Measurements from ENCODE around the gene IREB2. TPM values are rescaled to one million over a fixed set of nuclear protein-coding genes. Genes with fewer than 3 reads are reported as not detected.
"Not testable (repeated sequence)": the region's sequence is repeated elsewhere in the genome, so short reads cannot be mapped to it uniquely, and the experiment has no call there.

The IREB2 gene
- total RNA-seq, 2 experiments from 2014 or later, result 57.8 to 61.5 TPM

DNA sequence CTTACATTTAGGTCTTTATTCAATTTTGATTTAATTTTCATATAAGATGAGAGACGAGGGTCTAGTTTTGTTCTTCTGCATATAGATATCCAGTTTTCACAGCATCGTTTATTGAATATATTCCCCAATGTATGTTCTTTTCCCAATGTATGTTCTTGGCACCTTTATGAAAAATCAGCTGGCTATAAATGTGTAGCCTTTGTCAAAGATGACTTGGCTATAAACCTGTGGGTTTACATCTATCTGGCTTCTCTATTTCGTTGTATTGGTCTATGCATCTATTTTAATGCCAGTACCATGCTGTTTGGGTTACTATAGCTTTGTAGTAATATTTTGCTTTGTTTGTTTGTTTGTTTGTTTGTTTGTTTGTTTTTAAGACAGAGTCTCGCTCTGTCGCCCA lies 11.7 kb upstream of the IREB2 start:
- Mint-ChIP-seq H3K27me3 (peaks cover 10% of the 10 kb centered on the region), H3K36me3 (ENCODE audit: low read depth) (no peaks in the 10 kb centered on the region), H3K9me3 (no peaks in the 10 kb centered on the region), H3K4me1 (peaks cover 19% of the 10 kb centered on the region), H3K27ac (no peak overlapping the region), H3K4me3 (no peak overlapping the region)
- DNase-seq, result no peak
- CTCF ChIA-PET, result interaction anchor here (0.9 kb wide), 1 partner anchor 119 kb away, joined by 4 read pairs; no protein-coding TSS in a partner anchor
- POLR2A ChIA-PET, result interaction anchor here (4.1 kb wide), 1 partner anchor 11 kb away, joined by 24 read pairs; the partner anchor contains the start of gene IREB2

DNA sequence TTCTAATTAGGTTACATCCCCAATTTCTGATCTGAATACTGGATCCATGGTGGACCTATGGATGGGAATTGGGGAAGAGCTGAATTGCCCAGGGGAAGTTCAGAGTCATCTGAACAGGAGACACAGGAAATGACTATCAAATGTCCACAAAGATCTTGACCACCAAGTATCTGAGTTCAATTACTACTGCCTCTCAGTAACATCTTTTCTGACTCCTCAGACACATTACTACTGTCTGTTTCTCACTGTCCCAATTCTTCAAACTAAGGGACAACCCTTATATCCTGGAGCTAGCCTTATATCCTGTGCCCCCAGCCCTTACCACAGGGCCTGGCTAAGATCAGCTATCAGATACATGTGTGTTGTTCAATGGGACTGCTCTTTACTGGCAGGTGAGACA lies 10.1 kb upstream of the IREB2 start:
- DNase-seq, result no peak
- CTCF ChIA-PET, result interaction anchor here (1.2 to 3.1 kb wide), 3 partner anchors 10 to 315 kb away, joined by 3 to 14 read pairs (median 3); partner anchors contain the start of gene IREB2
- Mint-ChIP-seq H3K36me3 (ENCODE audit: low read depth) (no peaks in the 10 kb centered on the region), H3K9me3 (no peaks in the 10 kb centered on the region), H3K27ac (no peak overlapping the region), H3K4me3 (no peak overlapping the region), H3K27me3 (peaks cover 16% of the 10 kb centered on the region), H3K4me1 (peaks cover 19% of the 10 kb centered on the region)
- POLR2A ChIA-PET, result interaction anchor here (4.1 kb wide), 1 partner anchor 10 kb away, joined by 24 read pairs; the partner anchor contains the start of gene IREB2

GRCh38 chr15:78429477-78429876 lies 8.5 kb upstream of the IREB2 start:
- H3K4me3 Mint-ChIP-seq, result no peak overlapping the region
- H3K36me3 Mint-ChIP-seq (ENCODE audit: low read depth), result no peaks in the 10 kb centered on the region
- H3K9me3 Mint-ChIP-seq, result no peaks in the 10 kb centered on the region
- H3K27me3 Mint-ChIP-seq, result peaks cover 16% of the 10 kb centered on the region
- CTCF ChIA-PET, result interaction anchor here (3.1 kb wide), 1 partner anchor 8 kb away, joined by 14 read pairs; the partner anchor contains the start of gene IREB2
- no peak for DNase-seq
- POLR2A ChIA-PET, result interaction anchor here (4.1 kb wide), 1 partner anchor 8 kb away, joined by 24 read pairs; the partner anchor contains the start of gene IREB2
- peaks cover 18% of the 10 kb centered on the region for H3K4me1 Mint-ChIP-seq
- no peak overlapping the region for H3K27ac Mint-ChIP-seq

GRCh38 chr15:78431955-78432354 lies 6.1 kb upstream of the IREB2 start:
- H3K27ac Mint-ChIP-seq, result no peak overlapping the region
- no peaks in the 10 kb centered on the region for H3K36me3 Mint-ChIP-seq (ENCODE audit: low read depth)
- no peak for DNase-seq
- peaks cover 16% of the 10 kb centered on the region for H3K27me3 Mint-ChIP-seq
- H3K9me3 Mint-ChIP-seq, result no peaks in the 10 kb centered on the region
- peaks cover 8% of the 10 kb centered on the region for H3K4me1 Mint-ChIP-seq
- ChIA-PET POLR2A (no interaction called here), CTCF (interaction anchor here (1.3 kb wide), 1 partner anchor 10 kb away, joined by 3 read pairs; no protein-coding TSS in a partner anchor)
- no peak overlapping the region for H3K4me3 Mint-ChIP-seq

DNA sequence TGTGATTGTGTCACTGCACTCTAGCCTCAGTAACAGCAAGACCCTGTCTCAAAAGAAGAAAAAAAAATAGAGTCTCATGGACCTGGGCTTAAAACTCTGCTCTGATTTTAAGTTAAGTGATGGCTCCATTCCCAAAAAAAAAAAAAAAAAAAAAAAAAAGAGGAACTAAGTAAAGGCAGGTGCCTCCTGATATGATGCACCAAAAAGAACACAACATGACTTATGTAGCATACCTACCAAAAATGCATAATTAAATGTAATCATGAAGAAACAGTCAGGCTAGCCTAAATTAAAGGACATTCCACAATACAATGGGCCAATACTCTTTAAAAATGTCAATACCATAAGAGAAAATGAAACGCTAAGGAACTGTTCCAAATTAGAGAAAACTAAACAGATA lies 5.4 kb upstream of the IREB2 start:
- Mint-ChIP-seq H3K27ac (no peak overlapping the region), H3K27me3 (peaks cover 16% of the 10 kb centered on the region), H3K4me1 (peaks cover 15% of the 10 kb centered on the region), H3K9me3 (no peaks in the 10 kb centered on the region), H3K36me3 (ENCODE audit: low read depth) (no peaks in the 10 kb centered on the region), H3K4me3 (no peak overlapping the region)
- ChIA-PET POLR2A (no interaction called here), CTCF (no interaction called here)
- no peak for DNase-seq

- H3K36me3 Mint-ChIP-seq (ENCODE audit: low read depth), result peaks cover 6% of the 10 kb centered on the region
- H3K4me1 Mint-ChIP-seq, result peaks cover 18% of the 10 kb centered on the region
- POLR2A ChIA-PET, result interaction anchor here (0.6 to 1.5 kb wide), 3 partner anchors 15 to 41 kb away, joined by 3 read pairs; no protein-coding TSS in a partner anchor
- peaks cover 16% of the 10 kb centered on the region for H3K27me3 Mint-ChIP-seq
- no peaks in the 10 kb centered on the region for H3K9me3 Mint-ChIP-seq
- CTCF ChIA-PET, result interaction anchor here (1.0 kb wide), 1 partner anchor 13 kb away, joined by 3 read pairs; no protein-coding TSS in a partner anchor
- H3K27ac Mint-ChIP-seq, result no peak overlapping the region
- no peak overlapping the region for H3K4me3 Mint-ChIP-seq
- no peak for DNase-seq
These were observed 3.9 kb upstream of the IREB2 start for GRCh38 chr15:78434134-78434533.

DNA sequence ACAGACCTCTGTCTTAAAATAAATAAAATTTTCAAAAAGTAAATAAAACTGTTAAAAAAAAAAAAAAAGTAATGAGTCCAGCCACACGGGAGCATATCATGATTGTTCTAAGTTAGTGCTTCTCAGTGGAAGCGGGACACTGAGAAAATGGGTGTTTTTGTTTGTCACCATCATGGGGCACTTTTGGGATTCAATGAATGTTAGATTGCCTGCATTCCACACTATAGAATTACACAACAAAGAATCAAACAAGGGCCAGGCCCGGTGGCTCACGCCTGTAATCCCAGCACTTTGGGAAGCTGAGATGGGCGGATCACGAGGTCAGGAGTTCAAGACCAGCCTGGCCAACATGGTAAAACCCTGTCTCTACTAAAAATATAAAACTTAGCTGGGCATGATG lies 3.3 kb upstream of the IREB2 start:
- CTCF ChIA-PET, result interaction anchor here (1.0 kb wide), 1 partner anchor 13 kb away, joined by 3 read pairs; no protein-coding TSS in a partner anchor
- not testable (repeated sequence) for H3K9me3 Mint-ChIP-seq; DNase-seq; H3K36me3 Mint-ChIP-seq (ENCODE audit: low read depth); H3K4me3 Mint-ChIP-seq; H3K27ac Mint-ChIP-seq
- POLR2A ChIA-PET, result interaction anchor here (1.0 to 1.5 kb wide), 2 partner anchors 14 to 31 kb away, joined by 3 read pairs; no protein-coding TSS in a partner anchor
- peaks cover 20% of the 10 kb centered on the region for H3K4me1 Mint-ChIP-seq
- H3K27me3 Mint-ChIP-seq, result peaks cover 16% of the 10 kb centered on the region

DNA sequence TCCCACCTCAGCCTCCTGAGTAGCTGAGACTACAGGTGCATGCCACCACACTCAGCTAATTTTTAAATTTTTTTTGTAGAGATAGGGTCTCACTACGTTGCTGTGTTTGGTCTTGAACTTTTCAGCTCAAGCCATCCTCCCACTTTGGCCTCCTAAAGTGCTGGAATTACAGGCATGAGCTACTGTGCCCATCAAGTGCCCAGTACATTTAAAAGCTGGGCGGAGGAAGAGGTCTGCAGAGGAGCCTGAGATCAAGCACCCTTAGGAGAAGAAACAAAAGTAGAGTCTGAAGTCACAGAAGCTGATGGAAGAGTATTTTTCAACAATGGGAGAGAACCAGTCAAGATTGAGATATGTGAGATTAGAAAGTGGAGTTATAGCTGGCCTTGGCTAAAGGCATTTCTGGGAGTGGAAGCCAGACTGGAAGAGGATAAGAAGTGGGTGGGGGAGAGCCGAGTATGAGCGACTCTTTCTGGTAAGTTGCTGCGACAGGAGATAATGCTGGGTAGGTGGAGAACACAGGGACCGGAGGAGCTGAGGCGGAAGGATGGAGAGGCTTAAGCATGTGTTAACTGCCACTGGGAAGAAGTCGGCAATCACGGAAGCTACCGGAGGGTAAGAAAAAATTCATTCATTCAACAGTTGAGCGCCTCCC lies 782 bp upstream of the IREB2 start:
- POLR2A ChIA-PET, result interaction anchor here (0.6 to 4.7 kb wide), 33 partner anchors 9 to 437 kb away, joined by 3 to 56 read pairs (median 5); partner anchors contain the start of genes CHRNA5, CIB2, DNAJA4 and HYKK
- peak overlapping the region; percentile 92 for H3K4me3 Mint-ChIP-seq
- H3K9me3 Mint-ChIP-seq, result no peaks in the 10 kb centered on the region
- peak overlapping the region; percentile 89 for H3K27ac Mint-ChIP-seq
- H3K4me1 Mint-ChIP-seq, result peaks cover 42% of the 10 kb centered on the region
- peaks cover 6% of the 10 kb centered on the region for H3K27me3 Mint-ChIP-seq
- H3K36me3 Mint-ChIP-seq (ENCODE audit: low read depth), result peaks cover 24% of the 10 kb centered on the region
- CTCF ChIA-PET, result interaction anchor here (0.8 to 2.1 kb wide), 9 partner anchors 9 to 329 kb away, joined by 3 to 20 read pairs (median 4); partner anchors contain the start of genes PSMA4 and SKIC8
- DNase-seq, result no peak

GRCh38 chr15:78438619-78439285 lies 736 bp downstream of the IREB2 start:
- DNase-seq, result peak; percentile 29
- Mint-ChIP-seq H3K4me3 (peak overlapping the region; percentile 92), H3K4me1 (peaks cover 52% of the 10 kb centered on the region), H3K27me3 (no peaks in the 10 kb centered on the region), H3K27ac (peak overlapping the region; percentile 89), H3K36me3 (ENCODE audit: low read depth) (peaks cover 35% of the 10 kb centered on the region), H3K9me3 (no peaks in the 10 kb centered on the region)
- ChIA-PET CTCF (interaction anchor here (0.6 to 2.1 kb wide), 6 partner anchors 9 to 331 kb away, joined by 3 to 20 read pairs (median 8); no protein-coding TSS in a partner anchor), POLR2A (interaction anchor here (0.6 to 4.7 kb wide), 20 partner anchors 10 to 420 kb away, joined by 3 to 56 read pairs (median 8); partner anchors contain the start of genes CHRNA5, CIB2, DNAJA4 and HYKK)

GRCh38 chr15:78440375-78441373 lies 2.7 kb downstream of the IREB2 start:
- no peak for DNase-seq
- POLR2A ChIA-PET, result interaction anchor here (4.7 kb wide), 1 partner anchor 101 kb away, joined by 56 read pairs; the partner anchor contains the start of gene PSMA4
- no peaks in the 10 kb centered on the region for H3K27me3 Mint-ChIP-seq
- no peaks in the 10 kb centered on the region for H3K9me3 Mint-ChIP-seq
- CTCF ChIA-PET, result interaction anchor here (0.9 to 2.0 kb wide), 4 partner anchors 9 to 332 kb away, joined by 3 to 10 read pairs (median 3); no protein-coding TSS in a partner anchor
- no peak overlapping the region for H3K27ac Mint-ChIP-seq
- no peak overlapping the region for H3K4me3 Mint-ChIP-seq
- peaks cover 59% of the 10 kb centered on the region for H3K4me1 Mint-ChIP-seq
- peaks cover 48% of the 10 kb centered on the region for H3K36me3 Mint-ChIP-seq (ENCODE audit: low read depth)

DNA sequence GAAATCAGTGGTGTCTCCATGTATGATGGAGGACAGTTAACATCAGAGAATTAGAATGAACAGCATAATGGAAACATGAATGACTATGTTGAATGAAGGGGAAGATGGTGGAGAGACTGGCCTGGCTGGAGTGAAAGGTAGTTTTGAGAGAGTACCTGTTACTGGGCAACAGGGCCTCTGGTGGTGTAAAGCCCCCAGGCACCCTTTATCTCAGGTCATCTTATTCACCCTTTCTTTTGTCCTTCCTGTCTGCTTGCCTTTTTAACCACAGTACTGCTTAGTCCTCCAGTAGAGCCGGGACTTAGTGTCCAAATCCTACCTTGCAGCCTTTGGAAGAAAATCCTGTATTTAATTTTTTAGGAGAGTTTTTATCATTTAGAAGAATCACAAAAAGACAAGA lies 6.2 kb downstream of the IREB2 start:
- Mint-ChIP-seq H3K9me3 (no peaks in the 10 kb centered on the region), H3K27me3 (no peaks in the 10 kb centered on the region), H3K4me3 (no peak overlapping the region), H3K27ac (no peak overlapping the region), H3K4me1 (peaks cover 44% of the 10 kb centered on the region), H3K36me3 (ENCODE audit: low read depth) (peaks cover 61% of the 10 kb centered on the region)
- no peak for DNase-seq
- ChIA-PET POLR2A (no interaction called here), CTCF (no interaction called here)

DNA sequence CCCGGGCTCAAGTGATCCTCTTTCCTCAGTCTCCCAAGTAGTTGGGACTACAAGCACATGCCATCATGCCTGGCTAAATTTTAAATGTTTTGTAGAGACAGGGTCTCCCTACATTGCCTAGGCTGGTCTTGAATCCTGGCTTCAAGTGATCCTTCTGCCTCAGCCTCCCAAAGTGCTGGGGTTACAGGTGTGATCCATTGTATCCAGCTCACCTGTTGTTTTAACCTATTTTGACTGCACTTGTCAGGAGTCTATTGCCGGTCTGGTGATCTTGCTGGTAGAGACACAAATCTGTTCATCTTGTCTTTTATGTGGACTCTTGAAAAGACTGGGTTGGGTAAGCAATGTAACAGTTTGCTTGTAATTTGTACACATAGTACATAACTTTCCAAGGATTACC lies 7.9 kb downstream of the IREB2 start:
- peaks cover 54% of the 10 kb centered on the region for H3K36me3 Mint-ChIP-seq (ENCODE audit: low read depth)
- H3K4me1 Mint-ChIP-seq, result peaks cover 36% of the 10 kb centered on the region
- DNase-seq, result no peak
- H3K27me3 Mint-ChIP-seq, result no peaks in the 10 kb centered on the region
- no peak overlapping the region for H3K27ac Mint-ChIP-seq
- ChIA-PET POLR2A (interaction anchor here (1.3 kb wide), 1 partner anchor 8 kb away, joined by 5 read pairs; the partner anchor contains the start of gene IREB2), CTCF (no interaction called here)
- H3K4me3 Mint-ChIP-seq, result no peak overlapping the region
- no peaks in the 10 kb centered on the region for H3K9me3 Mint-ChIP-seq

Measured in activated CD4-positive, alpha-beta memory T cell treated with anti-CD3 and anti-CD28 coated beads, Interleukin-2, amount 10 ng/mL, durations not matched to agents 7 days and 5 days (primary cell).